Neuronal stem cell (in vitro differentiated cells): ENCODE results near the gene FMN2.

Experiments used
- DNase-seq: peaks from one replicate; pipeline ENCODE4 v3.0.0-alpha.2; 2013; ENCODE audit warnings: low spot score
- H2AFZ ChIP-seq: one replicate; pipeline ENCODE4 v1.6.1; 2013; ENCODE audit warnings: mild to moderate bottlenecking, low read length, inconsistent platforms
- H2AK5ac ChIP-seq: 2 replicates; pipeline ENCODE4 v1.6.1; 2013; ENCODE audit warnings: low read depth, mild to moderate bottlenecking, inconsistent platforms, low read length, moderate library complexity, mixed read lengths
- H2BK120ac ChIP-seq: 2 replicates; pipeline ENCODE4 v1.6.1; 2013; ENCODE audit warnings: low read depth, mild to moderate bottlenecking, inconsistent platforms, low read length, moderate library complexity, mixed read lengths
- H2BK12ac ChIP-seq: one replicate; pipeline ENCODE4 v1.6.1; 2013; ENCODE audit warnings: low read length, inconsistent platforms
- H2BK15ac ChIP-seq: 2 replicates; pipeline ENCODE4 v1.6.1; 2013; ENCODE audit warnings: mild to moderate bottlenecking, low read length, inconsistent platforms, mixed read lengths
- H2BK5ac ChIP-seq: one replicate; pipeline ENCODE4 v1.6.1; 2013; ENCODE audit warnings: inconsistent platforms, mild to moderate bottlenecking, low read length, moderate library complexity
- H3K14ac ChIP-seq: one replicate; pipeline ENCODE4 v1.6.1; 2013; ENCODE audit warnings: low read length, inconsistent platforms
- H3K18ac ChIP-seq: 2 replicates; pipeline ENCODE4 v1.6.1; 2013; ENCODE audit warnings: low read length, inconsistent platforms
- H3K23ac ChIP-seq: 2 replicates; pipeline ENCODE4 v1.6.1; 2013; ENCODE audit warnings: low read depth, mild to moderate bottlenecking, mixed read lengths, low read length, inconsistent platforms; ENCODE audit not compliant: poor library complexity
- H3K27ac ChIP-seq: replicated peaks from 3 replicates; pipeline ENCODE4 v1.5.1; 2013; ENCODE audit warnings: low read length, inconsistent platforms
- H3K27me3 ChIP-seq, 3 experiments: 2 replicates each; pipeline ENCODE4 v1.6.1; 2013; ENCODE audit warnings: low read length in 3 of 3, mild to moderate bottlenecking in 2 of 3, inconsistent platforms in 1 of 3, low read depth in 1 of 3, mixed read lengths in 1 of 3, moderate library complexity in 1 of 3; ENCODE audit not compliant: control insufficient read depth in 3 of 3, insufficient read depth in 3 of 3
- H3K36me3 ChIP-seq, 2 donors: replicated peaks in 1 of 2; 2 replicates each; pipeline ENCODE4 v1.6.1; 2013; ENCODE audit warnings: low read length in 2 of 2; ENCODE audit not compliant: control insufficient read depth in 2 of 2, insufficient read depth in 2 of 2
- H3K4ac ChIP-seq: 2 replicates; pipeline ENCODE4 v1.6.1; 2013; ENCODE audit warnings: inconsistent platforms, mild to moderate bottlenecking, low read length, moderate library complexity
- H3K4me1 ChIP-seq, 2 donors: 1 replicate in 1 of 2; 2 replicates in 1 of 2; pipeline ENCODE4 v1.6.1; 2013; ENCODE audit warnings: low read length in 2 of 2, low read depth in 1 of 2; ENCODE audit not compliant: control insufficient read depth in 2 of 2, insufficient read depth in 1 of 2
- H3K4me2 ChIP-seq: one replicate; pipeline ENCODE4 v1.6.1; 2013; ENCODE audit warnings: mild to moderate bottlenecking, low read length, inconsistent platforms; ENCODE audit not compliant: insufficient read depth, poor library complexity, severe bottlenecking
- H3K4me3 ChIP-seq, 2 donors: 2 replicates each; pipeline ENCODE4 v1.5.1; 2013; ENCODE audit warnings: low read length in 2 of 2, mild to moderate bottlenecking in 2 of 2, inconsistent platforms in 1 of 2, moderate library complexity in 1 of 2
- H3K79me1 ChIP-seq: one replicate; pipeline ENCODE4 v1.6.1; 2013; ENCODE audit warnings: low read depth, mild to moderate bottlenecking, inconsistent platforms, low read length, moderate library complexity
- H3K9ac ChIP-seq: one replicate; pipeline ENCODE4 v1.6.1; 2013; ENCODE audit warnings: mild to moderate bottlenecking, low read depth, low read length, inconsistent platforms; ENCODE audit not compliant: poor library complexity
- H3K9me3 ChIP-seq, 2 donors: replicated peaks in 1 of 2; 2 replicates each; pipeline versions ENCODE3 to v1.6.1; 2013; ENCODE audit warnings: low read length in 2 of 2, mild to moderate bottlenecking in 2 of 2, inconsistent platforms in 1 of 2, low read depth in 1 of 2, mixed read lengths in 1 of 2, moderate library complexity in 1 of 2; ENCODE audit not compliant: control insufficient read depth in 2 of 2, insufficient read depth in 1 of 2
- H4K8ac ChIP-seq: one replicate; pipeline ENCODE4 v1.6.1; 2013; ENCODE audit warnings: low read depth, mild to moderate bottlenecking, inconsistent platforms, low read length, moderate library complexity
- H4K91ac ChIP-seq: one replicate; pipeline ENCODE4 v1.6.1; 2013; ENCODE audit warnings: low read length, low read depth, mild to moderate bottlenecking, inconsistent platforms; ENCODE audit not compliant: poor library complexity
- WGBS, 2 donors: extraction: QIAGEN DNeasy Blood & Tissue Kit; methylation state at CpG; one replicate each; pipeline ENCODE4 v1.1.7; 2013; ENCODE audit warnings: missing lambda C conversion rate in 2 of 2, mixed read lengths in 1 of 2; ENCODE audit not compliant: insufficient read length in 2 of 2, insufficient replicate concordance in 1 of 2; ENCODE audit errors: extremely low coverage in 2 of 2; 5-methylcytosine and 5-hydroxymethylcytosine counted together

Gene FMN2

GRCh38 chr1:240094041-240094722, 2.5 kb downstream of the FMN2 start:
- Histone ChIP-seq H3K18ac (no peak overlapping the region), H3K23ac (no peak overlapping the region), H2BK5ac (no peak overlapping the region), H3K4me3 (peak overlapping the region in 1 of 2 donors; percentile 86), H3K14ac (no peak overlapping the region), H3K9me3 (no peaks in the 10 kb centered on the region), H2BK12ac (no peak overlapping the region), H2AK5ac (no peak overlapping the region), H2BK120ac (no peak overlapping the region), H4K8ac (no peak overlapping the region), H3K36me3 (peaks cover 0 to 6% of the 10 kb centered on the region in 2 donors), H2BK15ac (no peak overlapping the region), H4K91ac (no peak overlapping the region), H2AFZ (no peak overlapping the region), H3K79me1 (peaks cover 2% of the 10 kb centered on the region), H3K4me2 (peak overlapping the region; percentile 98), H3K27ac (no peak overlapping the region), H3K4ac (no peak overlapping the region), H3K27me3 (peaks cover 0 to 9% (median 0%) of the 10 kb centered on the region in 3 experiments), H3K9ac (no peak overlapping the region), H3K4me1 (peaks cover 4 to 32% of the 10 kb centered on the region in 2 donors)
- 100% methylated on average over 1 of the region's 14 CpGs; no CpG with 5 or more reads in 1 of the 2 donors for WGBS, 2 donors
- DNase-seq, result no peak

- no peak overlapping the region for H2AK5ac ChIP-seq
- H3K4me1 ChIP-seq, result peaks cover 4 to 28% of the 10 kb centered on the region in 2 donors
- H2AFZ ChIP-seq, result no peak overlapping the region
- no peak overlapping the region for H4K91ac ChIP-seq
- no peak overlapping the region for H3K18ac ChIP-seq
- H3K9me3 ChIP-seq, result no peaks in the 10 kb centered on the region
- H2BK15ac ChIP-seq, result no peak overlapping the region
- no peak overlapping the region for H3K14ac ChIP-seq
- H3K4me2 ChIP-seq, result no peak overlapping the region
- no peak overlapping the region for H3K4me3 ChIP-seq
- H4K8ac ChIP-seq, result no peak overlapping the region
- H3K23ac ChIP-seq, result no peak overlapping the region
- no peak overlapping the region for H3K4ac ChIP-seq
- H3K27ac ChIP-seq, result no peak overlapping the region
- peaks cover 4% of the 10 kb centered on the region for H3K79me1 ChIP-seq
- H2BK12ac ChIP-seq, result no peak overlapping the region
- H3K9ac ChIP-seq, result no peak overlapping the region
- no peak overlapping the region for H2BK5ac ChIP-seq
- WGBS, 2 donors, result no CpG with 5 or more reads among the region's 4 CpGs
- peaks cover 0 to 6% of the 10 kb centered on the region in 2 donors for H3K36me3 ChIP-seq
- no peak for DNase-seq
- H2BK120ac ChIP-seq, result no peak overlapping the region
- peaks cover 0 to 9% (median 0%) of the 10 kb centered on the region in 3 experiments for H3K27me3 ChIP-seq
These were observed 5.3 kb downstream of the FMN2 start for GRCh38 chr1:240096974-240097373.

GRCh38 chr1:240098534-240098933, 6.9 kb downstream of the FMN2 start:
- no peak overlapping the region for H3K9ac ChIP-seq
- no peaks in the 10 kb centered on the region for H3K9me3 ChIP-seq
- H3K23ac ChIP-seq, result no peak overlapping the region
- H4K8ac ChIP-seq, result no peak overlapping the region
- no peak overlapping the region for H2BK120ac ChIP-seq
- no peak overlapping the region for H3K4me3 ChIP-seq
- H3K27me3 ChIP-seq, result peaks cover 0 to 2% (median 0%) of the 10 kb centered on the region in 3 experiments
- WGBS, 2 donors, result no CpG with 5 or more reads among the region's 6 CpGs
- H3K14ac ChIP-seq, result no peak overlapping the region
- no peak overlapping the region for H3K4me2 ChIP-seq
- H2BK5ac ChIP-seq, result no peak overlapping the region
- H2AK5ac ChIP-seq, result no peak overlapping the region
- no peak overlapping the region for H4K91ac ChIP-seq
- H3K4ac ChIP-seq, result no peak overlapping the region
- H2BK15ac ChIP-seq, result no peak overlapping the region
- no peak for DNase-seq
- H3K18ac ChIP-seq, result no peak overlapping the region
- H2AFZ ChIP-seq, result no peak overlapping the region
- peaks cover 4 to 27% of the 10 kb centered on the region in 2 donors for H3K4me1 ChIP-seq
- no peak overlapping the region for H3K27ac ChIP-seq
- peaks cover 0 to 10% of the 10 kb centered on the region in 2 donors for H3K36me3 ChIP-seq
- no peak overlapping the region for H2BK12ac ChIP-seq
- peaks cover 2% of the 10 kb centered on the region for H3K79me1 ChIP-seq

- H3K9ac ChIP-seq, result no peak overlapping the region
- WGBS, 2 donors, result no CpG with 5 or more reads among the region's 5 CpGs
- no peak overlapping the region for H4K8ac ChIP-seq
- no peak overlapping the region for H3K18ac ChIP-seq
- no peak for DNase-seq
- H3K4me3 ChIP-seq, result no peak overlapping the region
- no peaks in the 10 kb centered on the region for H3K27me3 ChIP-seq
- no peak overlapping the region for H3K4me2 ChIP-seq
- H2BK12ac ChIP-seq, result no peak overlapping the region
- H2AK5ac ChIP-seq, result no peak overlapping the region
- peaks cover 0 to 7% of the 10 kb centered on the region in 2 donors for H3K36me3 ChIP-seq
- H2BK120ac ChIP-seq, result no peak overlapping the region
- H3K4ac ChIP-seq, result no peak overlapping the region
- H3K4me1 ChIP-seq, result peaks cover under 1 to 21% of the 10 kb centered on the region in 2 donors
- no peak overlapping the region for H3K27ac ChIP-seq
- no peak overlapping the region for H3K14ac ChIP-seq
- H3K9me3 ChIP-seq, result no peaks in the 10 kb centered on the region
- H2BK5ac ChIP-seq, result no peak overlapping the region
- no peak overlapping the region for H3K23ac ChIP-seq
- peaks cover 2% of the 10 kb centered on the region for H3K79me1 ChIP-seq
- no peak overlapping the region for H2BK15ac ChIP-seq
- no peak overlapping the region for H4K91ac ChIP-seq
- no peak overlapping the region for H2AFZ ChIP-seq
These were observed 7.6 kb downstream of the FMN2 start for GRCh38 chr1:240099329-240099728.
